Loucy (cell line): ENCODE results near the gene RXYLT1.

Source experiments
- EZH2phosphoT487 ChIP-seq: fragments of 200-600 bp; IDR thresholded peaks from 2 replicates; pipeline ENCODE4 v1.6.1; 2018; ENCODE audit warnings: antibody characterized with exemption, mild to moderate bottlenecking, moderate library complexity, borderline replicate concordance
- TF ChIP-seq, protein P1 (sequence below): fragments of 200-600 bp; sonication (generic); conservative IDR thresholded peaks from 2 replicates; pipeline ENCODE4 v1.5.1; 2014; ENCODE audit warnings: mild to moderate bottlenecking, antibody characterized with exemption, low read length

DNA sequence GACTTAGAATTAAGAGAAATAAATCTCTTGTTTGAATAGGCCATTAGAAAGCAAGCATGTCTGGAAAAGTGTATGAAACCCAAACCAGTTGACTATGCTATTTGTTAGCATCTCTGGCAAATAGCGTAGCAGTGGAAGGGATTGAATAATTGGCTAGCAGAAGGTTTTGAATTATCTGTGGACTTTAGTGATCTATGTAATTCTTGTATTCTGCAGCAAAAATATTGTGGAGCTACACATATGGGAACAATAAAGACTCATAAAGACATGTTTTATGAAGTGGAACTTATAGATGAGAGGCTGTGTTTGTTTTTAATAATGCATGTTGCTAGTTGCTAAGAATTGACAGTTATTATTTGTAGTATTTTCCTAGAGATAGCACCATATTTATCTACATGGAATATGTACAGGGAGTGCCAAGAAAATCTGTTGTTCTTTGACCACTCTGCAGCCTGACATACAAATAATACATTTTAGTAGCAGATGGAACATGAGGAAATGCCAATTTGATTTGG is 69.5 kb downstream of the RXYLT1 start:
- TF ChIP-seq, protein P1, sequence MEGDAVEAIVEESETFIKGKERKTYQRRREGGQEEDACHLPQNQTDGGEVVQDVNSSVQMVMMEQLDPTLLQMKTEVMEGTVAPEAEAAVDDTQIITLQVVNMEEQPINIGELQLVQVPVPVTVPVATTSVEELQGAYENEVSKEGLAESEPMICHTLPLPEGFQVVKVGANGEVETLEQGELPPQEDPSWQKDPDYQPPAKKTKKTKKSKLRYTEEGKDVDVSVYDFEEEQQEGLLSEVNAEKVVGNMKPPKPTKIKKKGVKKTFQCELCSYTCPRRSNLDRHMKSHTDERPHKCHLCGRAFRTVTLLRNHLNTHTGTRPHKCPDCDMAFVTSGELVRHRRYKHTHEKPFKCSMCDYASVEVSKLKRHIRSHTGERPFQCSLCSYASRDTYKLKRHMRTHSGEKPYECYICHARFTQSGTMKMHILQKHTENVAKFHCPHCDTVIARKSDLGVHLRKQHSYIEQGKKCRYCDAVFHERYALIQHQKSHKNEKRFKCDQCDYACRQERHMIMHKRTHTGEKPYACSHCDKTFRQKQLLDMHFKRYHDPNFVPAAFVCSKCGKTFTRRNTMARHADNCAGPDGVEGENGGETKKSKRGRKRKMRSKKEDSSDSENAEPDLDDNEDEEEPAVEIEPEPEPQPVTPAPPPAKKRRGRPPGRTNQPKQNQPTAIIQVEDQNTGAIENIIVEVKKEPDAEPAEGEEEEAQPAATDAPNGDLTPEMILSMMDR = no peak
- TF ChIP-seq EZH2phosphoT487 = no peak
